ENCODE results near the gene TNIK.
"Not testable (repeated sequence)": the region's sequence is repeated elsewhere in the genome, so short reads cannot be mapped to it uniquely, and the experiment has no call there.

The TNIK gene

DNA sequence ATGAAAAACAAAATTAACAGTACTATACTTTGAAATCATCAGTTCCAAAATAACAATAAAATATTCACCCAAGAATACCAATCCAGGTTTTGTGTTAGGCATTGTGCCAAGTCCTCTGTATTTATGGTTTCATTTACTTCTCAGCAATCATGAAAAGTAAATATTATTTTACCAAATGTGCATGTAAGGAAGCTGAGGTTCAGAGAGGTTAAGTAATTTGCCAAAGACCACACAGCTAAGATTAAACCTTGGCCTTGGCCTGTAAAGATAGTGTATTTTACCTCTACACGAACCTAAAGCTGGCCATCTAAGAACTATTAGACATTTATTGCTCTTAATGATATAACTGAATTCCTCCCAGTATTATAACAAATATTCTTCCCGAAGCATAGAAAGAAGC lies 309.3 kb downstream of the TNIK start:
- in situ Hi-C loops (cut with MboI; ENCODE audit: low sequenced_read_pairs), result loop anchor here (25.0 kb wide), 1 partner anchor 411 kb away; no protein-coding TSS in a partner anchor

- in situ Hi-C loops (cut with MboI; ENCODE audit: low sequenced_read_pairs), result loop anchor here (25.0 kb wide), 1 partner anchor 413 kb away; no protein-coding TSS in a partner anchor
Measured at GRCh38 chr3:171149526-171150116, 310.6 kb downstream of the TNIK start.

GRCh38 chr3:171145798-171146197 lies 314.4 kb downstream of the TNIK start:
- in situ Hi-C loops (cut with MboI; ENCODE audit: low sequenced_read_pairs), result no loop called here

GRCh38 chr3:171142985-171143384 lies 317.2 kb downstream of the TNIK start:
- in situ Hi-C loops (cut with MboI; ENCODE audit: low sequenced_read_pairs), result no loop called here

DNA sequence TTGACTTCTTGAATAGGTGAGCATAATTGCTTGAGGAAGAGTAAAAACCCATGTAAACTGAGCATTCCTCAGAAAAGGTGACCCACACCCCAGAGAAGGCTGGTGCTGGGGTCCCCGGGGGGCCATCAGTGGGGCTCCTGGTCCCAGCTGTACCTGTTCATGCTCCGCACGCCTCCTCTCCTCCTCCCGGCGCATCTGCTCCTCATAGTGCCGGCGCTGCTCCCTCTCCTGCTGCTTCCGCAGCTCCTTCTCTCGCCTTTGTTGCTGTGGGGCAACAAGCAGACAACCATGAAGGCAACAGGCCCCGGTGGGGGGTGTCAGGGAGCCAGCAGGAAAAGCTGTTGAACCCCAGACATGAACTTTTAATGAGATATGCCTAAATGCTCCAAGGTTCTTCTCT lies 320.0 kb downstream of the TNIK start:
- in situ Hi-C loops (cut with MboI; ENCODE audit: low sequenced_read_pairs), result no loop called here

GRCh38 chr3:171138027-171138426 lies 322.2 kb downstream of the TNIK start:
- in situ Hi-C loops (cut with MboI; ENCODE audit: low sequenced_read_pairs), result no loop called here

- in situ Hi-C loops (cut with MboI; ENCODE audit: low sequenced_read_pairs), result no loop called here
Measured at GRCh38 chr3:171135549-171135948, 324.7 kb downstream of the TNIK start.

DNA sequence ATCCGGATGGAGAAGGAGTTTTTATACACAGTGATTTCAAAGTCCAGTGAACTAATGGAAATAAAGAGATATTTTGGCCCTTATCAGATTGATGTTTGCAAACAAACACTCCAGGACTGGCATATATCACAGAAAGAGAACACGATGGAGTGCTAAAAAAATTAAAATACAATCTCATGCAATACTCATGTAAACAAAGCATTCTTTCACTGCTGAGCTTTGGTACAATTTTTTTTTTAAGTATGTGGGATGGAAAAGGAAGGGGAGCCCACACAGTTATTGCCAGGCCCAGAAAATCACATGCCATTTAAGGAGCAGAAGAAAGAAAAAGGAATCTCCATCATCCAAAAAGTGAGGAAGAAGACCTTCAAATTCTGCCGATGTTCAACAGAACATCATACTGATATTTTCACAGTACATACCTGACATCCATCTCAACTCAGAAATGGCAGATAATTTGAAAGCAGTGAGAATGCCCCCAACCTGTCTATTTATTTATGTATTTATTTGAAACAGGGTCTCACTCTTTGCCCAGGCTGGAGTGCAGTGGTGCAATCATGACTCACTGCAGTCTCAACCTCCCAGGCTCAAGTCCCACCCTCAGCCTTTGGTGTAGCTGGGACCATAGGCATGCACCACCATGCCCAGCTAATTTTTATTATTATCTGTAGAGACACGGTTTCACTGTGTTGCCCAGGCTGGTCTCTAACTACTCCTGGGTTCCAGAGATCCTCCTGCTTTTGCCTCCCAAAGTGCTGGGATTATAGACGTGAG lies 326.2 kb downstream of the TNIK start:
- in situ Hi-C loops (cut with MboI; ENCODE audit: low sequenced_read_pairs), result no loop called here

- in situ Hi-C loops (cut with MboI; ENCODE audit: low sequenced_read_pairs), result no loop called here
Measured at GRCh38 chr3:171133337-171133736, 326.9 kb downstream of the TNIK start.

DNA sequence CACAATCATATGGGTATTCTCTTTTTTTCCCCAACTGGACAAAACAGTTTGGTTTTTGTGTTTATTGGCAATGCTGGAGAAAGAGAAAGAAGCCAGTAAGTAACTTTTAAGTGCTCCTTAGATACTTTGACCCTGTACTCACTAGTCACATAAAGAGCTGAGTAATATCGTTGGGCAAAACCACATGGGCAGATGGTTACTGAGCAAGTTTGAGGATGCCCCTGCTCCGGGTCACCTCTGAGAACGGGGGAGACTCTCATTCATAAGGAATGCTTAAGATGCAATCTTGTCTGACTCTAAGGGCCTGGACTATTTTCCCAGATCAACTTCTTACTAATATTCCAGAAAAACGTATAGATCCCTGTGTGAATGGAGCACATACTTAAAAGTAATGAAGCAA lies 327.3 kb downstream of the TNIK start:
- in situ Hi-C loops (cut with MboI; ENCODE audit: low sequenced_read_pairs), result no loop called here

DNA sequence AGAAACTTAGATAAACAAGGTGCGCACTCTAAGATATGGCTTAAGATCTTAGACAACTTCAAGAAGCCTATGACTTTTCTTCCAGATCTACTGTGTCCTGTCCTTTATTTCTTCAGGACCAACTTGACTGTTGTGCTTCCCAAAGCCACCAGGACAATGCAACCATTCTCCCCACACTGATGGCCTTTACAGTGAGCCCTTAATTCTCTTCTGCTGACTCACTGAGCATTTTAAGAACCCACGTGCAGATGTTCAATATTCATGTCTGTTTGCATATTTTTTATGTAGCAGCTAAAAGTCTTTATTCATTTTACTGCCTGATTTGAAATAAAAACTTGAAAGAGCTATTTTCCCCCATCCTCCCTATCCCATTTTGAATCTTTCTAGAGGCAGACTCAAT lies 330.4 kb downstream of the TNIK start:
- in situ Hi-C loops (cut with MboI; ENCODE audit: low sequenced_read_pairs), result no loop called here

DNA sequence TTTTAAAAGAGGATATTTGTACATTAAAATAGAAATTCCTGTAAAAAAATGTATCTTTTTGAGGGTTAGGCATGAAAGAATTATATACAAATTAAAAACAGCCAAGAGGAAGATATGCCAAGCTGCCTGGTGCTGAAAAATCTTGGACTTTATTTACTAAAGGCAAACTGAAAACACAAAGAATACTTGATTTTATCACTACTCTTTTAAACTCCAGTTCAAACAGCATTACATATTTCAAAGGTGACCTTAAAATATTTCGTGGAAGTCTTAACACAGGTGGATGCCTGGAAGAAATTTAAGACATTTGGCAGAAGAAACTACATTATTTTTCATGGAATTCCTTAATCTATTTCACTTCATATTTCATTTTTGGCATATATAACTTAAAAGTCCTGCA lies 332.6 kb downstream of the TNIK start:
- in situ Hi-C loops (cut with MboI; ENCODE audit: low sequenced_read_pairs), result no loop called here

DNA sequence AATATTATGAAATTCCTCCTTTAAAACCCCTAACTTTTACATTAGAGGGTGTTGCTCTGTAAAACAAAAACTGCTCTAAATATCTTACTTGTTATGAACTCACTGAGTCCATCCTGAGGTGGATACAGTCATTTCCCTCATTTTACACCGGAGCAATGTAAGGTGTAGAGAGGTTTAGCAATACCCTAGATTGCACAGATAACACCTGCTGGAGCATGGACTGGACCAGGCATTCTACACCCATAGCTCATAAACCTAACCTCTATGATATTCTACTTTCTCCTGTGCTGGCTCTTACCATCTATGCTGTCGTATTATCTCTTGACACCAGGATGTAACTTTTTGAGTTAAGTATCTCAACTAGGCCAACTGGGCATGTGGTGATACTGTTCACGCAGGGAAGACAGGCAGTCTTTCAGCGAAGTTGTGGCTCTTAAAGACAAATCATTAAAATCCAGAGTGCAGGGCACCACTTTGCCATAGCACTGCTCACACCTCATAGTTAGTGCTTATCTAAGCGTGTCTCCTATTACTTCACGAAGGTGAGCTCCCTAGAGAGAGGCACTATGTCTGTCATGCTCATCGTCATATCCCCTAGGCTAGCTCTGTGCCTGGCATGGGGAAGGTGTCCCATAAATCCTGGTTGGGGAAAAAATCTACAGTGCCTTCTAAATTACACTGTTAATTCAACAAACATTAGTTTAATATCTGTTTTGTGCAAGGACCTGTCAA lies 333.6 kb downstream of the TNIK start:
- in situ Hi-C loops (cut with MboI; ENCODE audit: low sequenced_read_pairs), result no loop called here

- in situ Hi-C loops (cut with MboI; ENCODE audit: low sequenced_read_pairs), result no loop called here
Measured at GRCh38 chr3:171125010-171125409, 335.2 kb downstream of the TNIK start.

- in situ Hi-C loops (cut with MboI; ENCODE audit: low sequenced_read_pairs), result no loop called here
Measured at GRCh38 chr3:171123915-171124314, 336.3 kb downstream of the TNIK start.

- in situ Hi-C loops (cut with MboI; ENCODE audit: low sequenced_read_pairs), result no loop called here
Measured at GRCh38 chr3:171122861-171123260, 337.3 kb downstream of the TNIK start.

- in situ Hi-C loops (cut with MboI; ENCODE audit: low sequenced_read_pairs), result no loop called here
Measured at GRCh38 chr3:171122240-171122639, 338.0 kb downstream of the TNIK start.

- in situ Hi-C loops (cut with MboI; ENCODE audit: low sequenced_read_pairs), result no loop called here
Measured at GRCh38 chr3:171121801-171122200, 338.4 kb downstream of the TNIK start.

- in situ Hi-C loops (cut with MboI; ENCODE audit: low sequenced_read_pairs), result not testable (repeated sequence)
Measured at GRCh38 chr3:171119402-171119801, 340.8 kb downstream of the TNIK start.

GRCh38 chr3:171118993-171119392 lies 341.2 kb downstream of the TNIK start:
- in situ Hi-C loops (cut with MboI; ENCODE audit: low sequenced_read_pairs), result not testable (repeated sequence)

- in situ Hi-C loops (cut with MboI; ENCODE audit: low sequenced_read_pairs), result no loop called here
Measured at GRCh38 chr3:171116824-171117395, 343.3 kb downstream of the TNIK start.

- in situ Hi-C loops (cut with MboI; ENCODE audit: low sequenced_read_pairs), result no loop called here
Measured at GRCh38 chr3:171116365-171116764, 343.8 kb downstream of the TNIK start.
